ENCODE data around the gene ANKRD11. TPM values are rescaled to one million over a fixed set of nuclear protein-coding genes. Genes with fewer than 3 reads are reported as not detected.

Gene ANKRD11
- total RNA-seq, 2 donors from 2014 or later = 197 to 251 TPM

GRCh38 chr16:89346869-89347268, 143.5 kb downstream of the ANKRD11 start:
- no peaks in the 10 kb centered on the region for H3K27me3 Mint-ChIP-seq
- peak overlapping the region; percentile 87 for H3K27ac Mint-ChIP-seq
- H3K4me1 Mint-ChIP-seq = peaks cover 69% of the 10 kb centered on the region
- ATAC-seq = no peak
- no peak overlapping the region for H3K4me3 Mint-ChIP-seq
- H3K9me3 ChIP-seq (ENCODE audit: control insufficient read depth, low read length, poor library complexity, severe bottlenecking) = no peaks in the 10 kb centered on the region
- no peaks in the 10 kb centered on the region for H3K36me3 Mint-ChIP-seq (ENCODE audit: low read depth)
- no peak for DNase-seq

GRCh38 chr16:89345642-89346150, 144.7 kb downstream of the ANKRD11 start:
- peak overlapping the region; percentile 87 for H3K27ac Mint-ChIP-seq
- no peaks in the 10 kb centered on the region for H3K27me3 Mint-ChIP-seq
- H3K36me3 Mint-ChIP-seq (ENCODE audit: low read depth) = no peaks in the 10 kb centered on the region
- H3K4me1 Mint-ChIP-seq = peaks cover 67% of the 10 kb centered on the region
- DNase-seq (no peak), ATAC-seq (no peak)
- no peaks in the 10 kb centered on the region for H3K9me3 ChIP-seq (ENCODE audit: control insufficient read depth, low read length, poor library complexity, severe bottlenecking)
- H3K4me3 Mint-ChIP-seq = no peak overlapping the region

GRCh38 chr16:89344846-89345611, 145.3 kb downstream of the ANKRD11 start:
- H3K9me3 ChIP-seq (ENCODE audit: control insufficient read depth, low read length, poor library complexity, severe bottlenecking) = no peaks in the 10 kb centered on the region
- Mint-ChIP-seq H3K27ac (peak overlapping the region; percentile 76), H3K27me3 (no peaks in the 10 kb centered on the region), H3K4me3 (no peak overlapping the region), H3K4me1 (peaks cover 62% of the 10 kb centered on the region), H3K36me3 (ENCODE audit: low read depth) (no peaks in the 10 kb centered on the region)
- ATAC-seq (no peak), DNase-seq (no peak)

GRCh38 chr16:89344458-89344834, 145.9 kb downstream of the ANKRD11 start:
- Mint-ChIP-seq H3K36me3 (ENCODE audit: low read depth) (no peaks in the 10 kb centered on the region), H3K27me3 (no peaks in the 10 kb centered on the region), H3K27ac (peak overlapping the region; percentile 76), H3K4me3 (no peak overlapping the region), H3K4me1 (peaks cover 60% of the 10 kb centered on the region)
- ATAC-seq = no peak
- H3K9me3 ChIP-seq (ENCODE audit: control insufficient read depth, low read length, poor library complexity, severe bottlenecking) = no peaks in the 10 kb centered on the region
- DNase-seq = no peak

GRCh38 chr16:89343501-89344457, 146.6 kb downstream of the ANKRD11 start:
- H3K4me1 Mint-ChIP-seq = peaks cover 60% of the 10 kb centered on the region
- H3K27ac Mint-ChIP-seq = peak overlapping the region; percentile 76
- H3K4me3 Mint-ChIP-seq = no peak overlapping the region
- ATAC-seq (no peak), DNase-seq (no peak)
- H3K27me3 Mint-ChIP-seq = no peaks in the 10 kb centered on the region
- no peaks in the 10 kb centered on the region for H3K36me3 Mint-ChIP-seq (ENCODE audit: low read depth)
- H3K9me3 ChIP-seq (ENCODE audit: control insufficient read depth, low read length, poor library complexity, severe bottlenecking) = no peaks in the 10 kb centered on the region

- H3K9me3 ChIP-seq (ENCODE audit: control insufficient read depth, low read length, poor library complexity, severe bottlenecking) = no peaks in the 10 kb centered on the region
- Mint-ChIP-seq H3K4me3 (no peak overlapping the region), H3K27me3 (no peaks in the 10 kb centered on the region), H3K4me1 (peaks cover 57% of the 10 kb centered on the region), H3K27ac (peak overlapping the region; percentile 24), H3K36me3 (ENCODE audit: low read depth) (no peaks in the 10 kb centered on the region)
- DNase-seq = no peak
- ATAC-seq = peak; percentile 53
Measured at GRCh38 chr16:89341697-89342694, 148.4 kb downstream of the ANKRD11 start.

GRCh38 chr16:89341279-89341678, 149.1 kb downstream of the ANKRD11 start:
- Mint-ChIP-seq H3K36me3 (ENCODE audit: low read depth) (no peaks in the 10 kb centered on the region), H3K27me3 (no peaks in the 10 kb centered on the region), H3K27ac (no peak overlapping the region), H3K4me1 (peaks cover 50% of the 10 kb centered on the region), H3K4me3 (no peak overlapping the region)
- DNase-seq (no peak), ATAC-seq (no peak)
- H3K9me3 ChIP-seq (ENCODE audit: control insufficient read depth, low read length, poor library complexity, severe bottlenecking) = no peaks in the 10 kb centered on the region

GRCh38 chr16:89338863-89339262, 151.5 kb downstream of the ANKRD11 start:
- H3K9me3 ChIP-seq (ENCODE audit: control insufficient read depth, low read length, poor library complexity, severe bottlenecking) = no peaks in the 10 kb centered on the region
- H3K27ac Mint-ChIP-seq = peak overlapping the region; percentile 29
- H3K4me3 Mint-ChIP-seq = no peak overlapping the region
- ATAC-seq (no peak), DNase-seq (no peak)
- no peaks in the 10 kb centered on the region for H3K36me3 Mint-ChIP-seq (ENCODE audit: low read depth)
- H3K27me3 Mint-ChIP-seq = no peaks in the 10 kb centered on the region
- H3K4me1 Mint-ChIP-seq = peaks cover 47% of the 10 kb centered on the region

GRCh38 chr16:89337965-89338364, 152.4 kb downstream of the ANKRD11 start:
- H3K9me3 ChIP-seq (ENCODE audit: control insufficient read depth, low read length, poor library complexity, severe bottlenecking) = no peaks in the 10 kb centered on the region
- Mint-ChIP-seq H3K4me3 (no peak overlapping the region), H3K36me3 (ENCODE audit: low read depth) (no peaks in the 10 kb centered on the region), H3K27ac (peak overlapping the region; percentile 29), H3K27me3 (no peaks in the 10 kb centered on the region), H3K4me1 (peaks cover 45% of the 10 kb centered on the region)
- ATAC-seq = no peak
- DNase-seq = no peak

GRCh38 chr16:89335803-89336485, 154.4 kb downstream of the ANKRD11 start:
- Mint-ChIP-seq H3K4me3 (peak overlapping the region; percentile 5), H3K36me3 (ENCODE audit: low read depth) (no peaks in the 10 kb centered on the region), H3K27me3 (no peaks in the 10 kb centered on the region), H3K4me1 (peaks cover 46% of the 10 kb centered on the region), H3K27ac (peak overlapping the region; percentile 56)
- H3K9me3 ChIP-seq (ENCODE audit: control insufficient read depth, low read length, poor library complexity, severe bottlenecking) = no peaks in the 10 kb centered on the region
- DNase-seq (no peak), ATAC-seq (no peak)

- Mint-ChIP-seq H3K27ac (peak overlapping the region; percentile 76), H3K27me3 (no peaks in the 10 kb centered on the region), H3K36me3 (ENCODE audit: low read depth) (no peaks in the 10 kb centered on the region), H3K4me1 (peaks cover 45% of the 10 kb centered on the region), H3K4me3 (peak overlapping the region; percentile 65)
- H3K9me3 ChIP-seq (ENCODE audit: control insufficient read depth, low read length, poor library complexity, severe bottlenecking) = no peaks in the 10 kb centered on the region
- ATAC-seq = no peak
- no peak for DNase-seq
Measured at GRCh38 chr16:89334988-89335802, 155.2 kb downstream of the ANKRD11 start.
